ENCODE data around the gene CDKN1C. TPM values are rescaled to one million over a fixed set of nuclear protein-coding genes. Genes with fewer than 3 reads are reported as not detected.

CDKN1C gene
- total RNA-seq, 1 experiment from 2014 or later: 15.4 TPM

GRCh38 chr11:2931420-2931746 lies 45.8 kb upstream of the CDKN1C start:
- no peak for DNase-seq
- peaks cover 18% of the 10 kb centered on the region; the same call in 1 of the 2 replicates for H3K27me3 ChIP-seq (ENCODE audit: insufficient read depth, low read length)

More at GRCh38 chr11:2931420-2931746, 45.8 kb upstream of the CDKN1C start:
- no CpG with 5 or more reads among the region's 4 CpGs for WGBS (ENCODE audit: extremely low coverage, insufficient read length, low lambda C conversion rate)
- no peak overlapping the region for H4K5ac ChIP-seq (ENCODE audit: insufficient read length, low read depth, low read length)
- H3K4me1 Mint-ChIP-seq: peaks cover 6 to 8% of the 10 kb centered on the region in 2 experiments
- peaks cover 10% of the 10 kb centered on the region for H3K23me2 ChIP-seq (ENCODE audit: insufficient read length, low read depth, low read length, poor library complexity, severe bottlenecking)
- H2BK15ac ChIP-seq (ENCODE audit: low read depth, low read length): no peak overlapping the region
- no peak overlapping the region for H3K4ac ChIP-seq (ENCODE audit: low read depth, low read length)
- no peaks in the 10 kb centered on the region for H4K20me1 ChIP-seq (ENCODE audit: control insufficient read depth, insufficient read depth, insufficient read length)
- no peak overlapping the region for H3K56ac ChIP-seq (ENCODE audit: insufficient read length, low read depth, low read length)
- no peak overlapping the region for H3K9ac ChIP-seq (ENCODE audit: extremely low read depth, insufficient read length, low read length)
- TF ChIP-seq, protein P1, sequence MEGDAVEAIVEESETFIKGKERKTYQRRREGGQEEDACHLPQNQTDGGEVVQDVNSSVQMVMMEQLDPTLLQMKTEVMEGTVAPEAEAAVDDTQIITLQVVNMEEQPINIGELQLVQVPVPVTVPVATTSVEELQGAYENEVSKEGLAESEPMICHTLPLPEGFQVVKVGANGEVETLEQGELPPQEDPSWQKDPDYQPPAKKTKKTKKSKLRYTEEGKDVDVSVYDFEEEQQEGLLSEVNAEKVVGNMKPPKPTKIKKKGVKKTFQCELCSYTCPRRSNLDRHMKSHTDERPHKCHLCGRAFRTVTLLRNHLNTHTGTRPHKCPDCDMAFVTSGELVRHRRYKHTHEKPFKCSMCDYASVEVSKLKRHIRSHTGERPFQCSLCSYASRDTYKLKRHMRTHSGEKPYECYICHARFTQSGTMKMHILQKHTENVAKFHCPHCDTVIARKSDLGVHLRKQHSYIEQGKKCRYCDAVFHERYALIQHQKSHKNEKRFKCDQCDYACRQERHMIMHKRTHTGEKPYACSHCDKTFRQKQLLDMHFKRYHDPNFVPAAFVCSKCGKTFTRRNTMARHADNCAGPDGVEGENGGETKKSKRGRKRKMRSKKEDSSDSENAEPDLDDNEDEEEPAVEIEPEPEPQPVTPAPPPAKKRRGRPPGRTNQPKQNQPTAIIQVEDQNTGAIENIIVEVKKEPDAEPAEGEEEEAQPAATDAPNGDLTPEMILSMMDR (conservative IDR thresholded peaks at IDR 0.05): no peak
- H3K4me1 ChIP-seq (ENCODE audit: insufficient read depth, low read length): no peaks in the 10 kb centered on the region
- peaks cover 0 to 2% of the 10 kb centered on the region in 2 experiments; a peak in 3 of 5 replicates for H3K9me3 Mint-ChIP-seq
- no peak overlapping the region for H3K27ac Mint-ChIP-seq
- no peak overlapping the region for H3K27ac ChIP-seq (ENCODE audit: insufficient read length, low read depth, low read length)
- peaks cover 0 to 5% (median 2%) of the 10 kb centered on the region in 3 experiments; a peak in 1 of 7 replicates for H3K36me3 Mint-ChIP-seq (ENCODE audit: insufficient read depth in 1 of 3, low read depth in 3 of 3)
- H3K18ac ChIP-seq (ENCODE audit: insufficient read length, low read depth, low read length): no peak overlapping the region
- H2BK120ac ChIP-seq (ENCODE audit: low read depth, low read length, poor library complexity, severe bottlenecking): no peak overlapping the region
- no peak overlapping the region for H2AK5ac ChIP-seq (ENCODE audit: insufficient read length, low read length)
- H2BK20ac ChIP-seq (ENCODE audit: low read depth, low read length, poor library complexity, severe bottlenecking): no peak overlapping the region
- no peak overlapping the region for H3K14ac ChIP-seq (ENCODE audit: insufficient read depth, low read length)
- H2AFZ ChIP-seq (ENCODE audit: low read length): no peak overlapping the region
- H3K4me3 Mint-ChIP-seq: no peak overlapping the region
- H3K4me2 ChIP-seq (ENCODE audit: insufficient read depth, insufficient read length, low read length): no peak overlapping the region
- no peaks in the 10 kb centered on the region for H3K79me2 ChIP-seq (ENCODE audit: insufficient read depth, low read length)
- no peak overlapping the region for H3K23ac ChIP-seq (ENCODE audit: insufficient read length, low read depth, low read length)
- H2BK12ac ChIP-seq (ENCODE audit: insufficient read length, low read depth, low read length): no peak overlapping the region
- no peak overlapping the region for H4K8ac ChIP-seq (replicated peaks; ENCODE audit: insufficient read length, low read depth, low read length)
- peaks cover 41% of the 10 kb centered on the region for H3K27me3 Mint-ChIP-seq (ENCODE audit: low read depth)
- no peak overlapping the region for H4K91ac ChIP-seq (ENCODE audit: insufficient read length, low read depth, low read length)
- no peaks in the 10 kb centered on the region for H3K79me1 ChIP-seq (ENCODE audit: insufficient read depth, low read depth, low read length, poor library complexity, severe bottlenecking)
- no peak overlapping the region for H3T11ph ChIP-seq (ENCODE audit: low read length)
- H3K9me3 ChIP-seq (ENCODE audit: control insufficient read depth, low read depth, low read length): no peaks in the 10 kb centered on the region
- no peak overlapping the region for H2BK5ac ChIP-seq (ENCODE audit: insufficient read length, low read length)
